ENCODE data around the gene NUFIP1.

GRCh38 chr13:44969551-44970484, 19.5 kb downstream of the NUFIP1 start:
- peak; percentile 92 for TF ChIP-seq CTCF (IDR thresholded peaks at IDR 0.05; ENCODE audit: insufficient read depth, low read depth, low read length)
- no peak for TF ChIP-seq EZH2 (IDR thresholded peaks at IDR 0.05; ENCODE audit: insufficient read depth, low read length)

All from astrocyte (in vitro differentiated cells and primary cell).